HEK293 (cell line): ENCODE data around the gene ZSWIM1.

Experiments
- CTCF ChIA-PET: fragments of 350-600 bp; formaldehyde crosslinking; extraction: SDS; loops from one replicate; lab custom pipeline; 2021; ENCODE audit warnings: antibody characterized with exemption; lab: Yijun Ruan, JAX
- POLR2A ChIA-PET: fragments of 300-600 bp; formaldehyde crosslinking; extraction: SDS; loops from one replicate; lab custom pipeline; 2020; ENCODE audit warnings: antibody characterized with exemption, inconsistent platforms; lab: Yijun Ruan, JAX
- H3K27ac ChIP-seq: fragments of 200-500 bp; sonication (Bioruptor generic); 2 replicates; pipeline ENCODE4 v1.5.1; 2014; ENCODE audit warnings: low read depth, low read length, control low read depth, inconsistent platforms; ENCODE audit errors: extremely low read depth
- H3K36me3 ChIP-seq, 2 experiments: fragments of 200-500 bp in 1 of 2; sonication (Bioruptor generic) in 1 of 2; 1 replicate in 1 of 2; 2 replicates in 1 of 2; pipeline ENCODE4 v1.5.1; 2014 to 2017; ENCODE audit warnings: inconsistent platforms in 2 of 2, low read length in 2 of 2; ENCODE audit not compliant: control insufficient read depth in 2 of 2, insufficient read depth in 1 of 2
- H3K4me1 ChIP-seq: fragments of 200-500 bp; sonication (Bioruptor generic); 2 replicates; pipeline ENCODE4 v1.5.1; 2014; ENCODE audit warnings: mild to moderate bottlenecking, low read length, inconsistent platforms; ENCODE audit not compliant: control insufficient read depth, insufficient read depth
- H3K4me3 ChIP-seq: 2 replicates; pipeline ENCODE4 v1.5.1; 2011; ENCODE audit warnings: low read depth, mild to moderate bottlenecking, control low read depth, low read length, moderate library complexity
- H3K9me3 ChIP-seq: fragments of 200-500 bp; sonication (Bioruptor generic); 2 replicates; pipeline ENCODE4 v1.5.1; 2014; ENCODE audit warnings: low read depth, low read length, inconsistent platforms; ENCODE audit not compliant: control insufficient read depth, insufficient read depth
- ELK4 ChIP-seq: IDR thresholded peaks from 2 replicates; pipeline ENCODE4 v1.6.1; 2011; ENCODE audit warnings: mild to moderate bottlenecking, low read depth, low read length, borderline replicate concordance
- GLI2 ChIP-seq: fragments of 450-650 bp; formaldehyde crosslinking; IDR thresholded peaks from 2 replicates; pipeline ENCODE4; 2017; ENCODE audit warnings: missing biosample characterization, missing genetic modification characterization, low read depth, borderline replicate concordance
- GLIS1 ChIP-seq: fragments of 450-650 bp; formaldehyde crosslinking; IDR thresholded peaks from 2 replicates; pipeline ENCODE4 v1.5.1; 2016; ENCODE audit warnings: missing biosample characterization, missing genetic modification characterization
- KLF9 ChIP-seq: fragments of 450-650 bp; formaldehyde crosslinking; IDR thresholded peaks from 2 replicates; pipeline ENCODE4 v1.5.1; 2016; ENCODE audit warnings: missing biosample characterization, missing genetic modification characterization, low read depth
- PATZ1 ChIP-seq: fragments of 450-650 bp; formaldehyde crosslinking; IDR thresholded peaks from 2 replicates; pipeline ENCODE4 v1.5.1; 2016; ENCODE audit warnings: missing biosample characterization, missing genetic modification characterization
- SP3 ChIP-seq: fragments of 450-650 bp; formaldehyde crosslinking; IDR thresholded peaks from 2 replicates; pipeline ENCODE4 v1.5.1; 2016; ENCODE audit warnings: missing biosample characterization, missing genetic modification characterization
- ZBTB17 ChIP-seq: fragments of 450-650 bp; formaldehyde crosslinking; IDR thresholded peaks from 2 replicates; pipeline ENCODE4 v1.5.1; 2016; ENCODE audit warnings: missing biosample characterization, missing genetic modification characterization
- ZBTB8A ChIP-seq: fragments of 450-650 bp; formaldehyde crosslinking; IDR thresholded peaks from 2 replicates; pipeline ENCODE4 v1.5.1; 2016; ENCODE audit warnings: missing biosample characterization, missing genetic modification characterization
- ZNF133 ChIP-seq: fragments of 450-650 bp; formaldehyde crosslinking; IDR thresholded peaks from 2 replicates; pipeline ENCODE4 v1.5.1; 2016; ENCODE audit warnings: missing biosample characterization, missing genetic modification characterization
- ZNF140 ChIP-seq: fragments of 450-650 bp; formaldehyde crosslinking; IDR thresholded peaks from 2 replicates; pipeline ENCODE4 v1.5.1; 2016; ENCODE audit warnings: missing biosample characterization, missing genetic modification characterization
- ZNF335 ChIP-seq: fragments of 450-650 bp; formaldehyde crosslinking; conservative IDR thresholded peaks from 2 replicates; pipeline ENCODE4 v1.5.1; 2016; ENCODE audit warnings: missing biosample characterization, missing genetic modification characterization
- ZNF398 ChIP-seq: fragments of 450-650 bp; formaldehyde crosslinking; IDR thresholded peaks from 2 replicates; pipeline ENCODE4 v1.5.1; 2017; ENCODE audit warnings: missing biosample characterization, missing genetic modification characterization
- ZNF449 ChIP-seq: fragments of 450-650 bp; formaldehyde crosslinking; IDR thresholded peaks from 2 replicates; pipeline ENCODE4 v1.5.1; 2017; ENCODE audit warnings: missing biosample characterization, mild to moderate bottlenecking, missing genetic modification characterization, moderate library complexity
- ZNF529 ChIP-seq: fragments of 450-650 bp; formaldehyde crosslinking; IDR thresholded peaks from 2 replicates; pipeline ENCODE4 v1.5.1; 2017; ENCODE audit warnings: missing genetic modification characterization, missing biosample characterization; ENCODE audit not compliant: insufficient replicate concordance
- ZNF629 ChIP-seq: fragments of 450-650 bp; formaldehyde crosslinking; IDR thresholded peaks from 2 replicates; pipeline ENCODE4 v1.5.1; 2017; ENCODE audit warnings: missing biosample characterization, missing genetic modification characterization
- ZNF768 ChIP-seq: fragments of 450-650 bp; formaldehyde crosslinking; IDR thresholded peaks from 2 replicates; pipeline ENCODE4 v1.5.1; 2018; ENCODE audit warnings: missing biosample characterization, mild to moderate bottlenecking, missing genetic modification characterization
- ZNF843 ChIP-seq: fragments of 450-650 bp; formaldehyde crosslinking; IDR thresholded peaks from 2 replicates; pipeline ENCODE4 v1.5.1; 2016; ENCODE audit warnings: missing biosample characterization, missing genetic modification characterization
- TF ChIP-seq, protein P1 (sequence below): fragments of 450-650 bp; formaldehyde crosslinking; IDR thresholded peaks from 2 replicates; pipeline ENCODE4 v1.5.1; 2016; ENCODE audit warnings: missing biosample characterization, missing genetic modification characterization

Gene ZSWIM1

DNA sequence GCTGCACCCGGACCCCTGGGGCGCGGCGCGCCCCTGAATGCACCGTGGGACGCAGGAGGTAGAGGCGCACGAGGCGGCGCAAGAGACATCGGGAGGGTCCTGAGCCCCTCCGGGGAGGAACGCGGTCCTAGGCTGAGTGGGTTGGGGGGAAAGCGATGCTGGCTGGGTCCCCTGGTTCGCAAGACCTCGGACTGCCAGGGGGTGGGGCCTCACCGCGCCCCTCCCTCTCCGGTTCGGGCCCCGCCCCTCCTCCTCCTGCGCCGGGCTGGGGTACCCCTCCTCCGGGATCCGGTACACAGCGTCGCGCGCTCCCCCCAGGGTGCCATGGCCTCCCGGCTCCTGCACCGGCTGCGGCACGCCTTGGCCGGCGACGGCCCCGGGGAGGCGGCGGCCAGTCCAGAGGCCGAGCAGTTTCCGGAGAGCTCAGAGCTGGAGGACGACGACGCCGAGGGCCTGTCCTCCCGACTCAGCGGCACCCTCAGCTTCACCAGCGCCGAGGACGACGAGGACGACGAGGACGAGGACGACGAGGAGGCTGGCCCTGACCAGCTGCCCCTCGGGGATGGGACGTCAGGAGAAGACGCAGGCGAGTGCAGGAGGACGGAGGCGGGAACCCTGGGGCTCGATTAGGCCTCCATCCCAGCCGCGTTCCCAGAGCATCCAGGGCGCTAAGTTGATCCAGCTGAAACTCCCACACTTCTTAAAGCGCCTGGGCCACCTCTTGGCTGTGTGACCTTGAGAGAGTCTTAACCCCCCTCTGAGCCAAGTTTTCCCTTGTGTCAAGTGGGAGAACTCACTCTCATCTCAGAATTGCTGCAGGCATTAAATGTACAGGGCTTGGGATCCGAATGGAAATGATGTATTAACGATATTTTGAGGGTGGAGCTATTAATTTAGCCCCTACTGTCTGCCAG lies 46.9 kb upstream of the ZSWIM1 start (continued):
- no peak for TF ChIP-seq ZNF529 (tag by site-specific recombination)
- TF ChIP-seq ZNF140 (tag by site-specific recombination), result no peak
- no peak for TF ChIP-seq ZNF449 (tag by site-specific recombination)
- 0 out of 2 replicates have a peak, but pooled peaks have one; percentile 48 for TF ChIP-seq ZNF768 (tag by site-specific recombination)
- TF ChIP-seq ZBTB8A (tag by site-specific recombination), result peak; percentile 61
- peak; percentile 60; the same call in 1 of the 2 replicates for TF ChIP-seq ZNF335 (tag by site-specific recombination)
- TF ChIP-seq GLIS1, result peak; percentile 88
- TF ChIP-seq KLF9 (tag by site-specific recombination), result peak; percentile 84

- Histone ChIP-seq H3K9me3 (no peaks in the 10 kb centered on the region), H3K4me1 (no peaks in the 10 kb centered on the region; the same call in 1 of the 2 replicates), H3K4me3 (no peak overlapping the region), H3K36me3 (peaks cover 0 to 8% of the 10 kb centered on the region in 2 experiments; a peak in 1 of 3 replicates), H3K27ac (no peak overlapping the region)
- no peak for TF ChIP-seq GLI2 (tag by site-specific recombination)
- TF ChIP-seq ZNF843 (tag by site-specific recombination), result no peak
- no peak for TF ChIP-seq ELK4
- no peak for TF ChIP-seq ZNF629 (tag by site-specific recombination)
- TF ChIP-seq PATZ1 (tag by site-specific recombination), result no peak
- TF ChIP-seq ZBTB17 (tag by site-specific recombination), result no peak
- TF ChIP-seq ZNF398, result no peak
- TF ChIP-seq, protein P1, sequence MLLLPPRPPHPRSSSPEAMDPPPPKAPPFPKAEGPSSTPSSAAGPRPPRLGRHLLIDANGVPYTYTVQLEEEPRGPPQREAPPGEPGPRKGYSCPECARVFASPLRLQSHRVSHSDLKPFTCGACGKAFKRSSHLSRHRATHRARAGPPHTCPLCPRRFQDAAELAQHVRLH (tag by site-specific recombination), result no peak
- TF ChIP-seq SP3, result no peak
- TF ChIP-seq ZNF133 (tag by site-specific recombination), result no peak
- ChIA-PET CTCF (interaction anchor here (0.6 to 2.0 kb wide), 2 partner anchors 36 to 1952 kb away, joined by 4 to 8 read pairs; no protein-coding TSS in a partner anchor), POLR2A (interaction anchor here (1.2 kb wide), 1 partner anchor 21 kb away, joined by 3 read pairs; no protein-coding TSS in a partner anchor)
Measured at GRCh38 chr20:45834797-45835161, 46.2 kb upstream of the ZSWIM1 start.
